GM18507 (cell line): ENCODE results near the gene EFHD2.

Source experiments
- DNase-seq: peaks from one replicate; pipeline ENCODE4 v3.0.0; 2011; ENCODE audit warnings: low read depth; ENCODE audit not compliant: insufficient read length; ENCODE audit errors: extremely low spot score
- FAIRE-seq: peaks from 2 replicates; lab custom pipeline; 2011; peaks lifted over from hg19 to GRCh38; lab: Jason Lieb, UNC

Gene EFHD2

DNA sequence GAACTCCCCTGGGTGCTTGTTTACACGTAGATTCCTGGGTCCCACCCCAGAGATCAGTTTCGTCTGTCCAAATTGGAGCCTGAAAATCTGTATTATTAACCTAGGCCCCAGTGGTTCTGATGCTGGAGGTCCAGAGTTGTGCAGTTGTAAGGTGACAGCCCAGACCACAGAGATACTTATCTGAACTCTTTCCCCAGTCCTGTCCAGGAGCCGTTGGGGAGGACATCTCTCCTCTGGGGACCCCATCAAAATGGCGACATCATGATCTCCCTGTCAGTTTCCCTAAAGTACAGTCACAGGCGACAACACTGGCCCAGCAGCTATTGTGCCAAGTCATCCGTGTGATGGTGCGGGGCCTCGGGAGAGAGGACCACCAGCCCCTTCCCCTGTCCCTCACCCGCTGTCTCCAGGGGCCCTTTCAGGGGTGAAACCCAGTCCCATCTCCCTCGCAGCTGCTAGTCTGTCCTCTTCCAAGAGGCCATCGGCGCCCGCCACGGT, 749 bp upstream of the EFHD2 start:
- FAIRE-seq, result no peak

DNA sequence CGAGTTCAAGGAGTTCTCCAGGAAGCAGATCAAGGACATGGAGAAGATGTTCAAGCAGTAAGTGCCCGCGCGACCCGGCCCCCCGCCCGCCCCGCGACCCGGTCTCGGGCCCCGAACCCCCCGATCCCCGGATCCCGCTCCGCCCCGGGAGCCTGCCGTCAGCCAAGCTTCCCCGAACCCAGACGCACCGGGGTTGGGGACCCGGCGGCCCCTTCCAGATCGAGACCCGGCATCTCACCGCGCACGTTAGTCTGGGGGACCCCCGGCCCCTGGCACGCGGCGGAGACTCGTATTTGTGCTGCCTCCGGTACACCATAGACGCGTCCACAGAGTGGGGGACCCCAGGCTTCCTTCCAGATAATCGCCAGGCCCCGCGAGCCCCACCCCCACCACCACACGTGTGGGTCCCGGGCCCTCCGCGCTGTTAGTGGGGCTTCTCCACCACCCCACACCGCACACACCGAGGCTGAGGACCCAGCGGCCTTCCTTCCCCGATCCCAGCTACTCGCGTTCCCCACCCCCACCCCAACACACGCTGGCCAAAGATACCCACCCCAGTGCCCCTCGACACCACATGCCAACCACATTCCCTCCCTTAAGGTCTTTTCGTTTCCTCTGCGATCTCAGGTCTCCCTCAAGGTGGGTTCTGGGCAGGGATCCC, 665 bp downstream of the EFHD2 start:
- DNase-seq, result no peak
- peak; percentile 51 for FAIRE-seq

More for the DNA sequence above, 749 bp upstream of the EFHD2 start:
- no peak for DNase-seq

DNA sequence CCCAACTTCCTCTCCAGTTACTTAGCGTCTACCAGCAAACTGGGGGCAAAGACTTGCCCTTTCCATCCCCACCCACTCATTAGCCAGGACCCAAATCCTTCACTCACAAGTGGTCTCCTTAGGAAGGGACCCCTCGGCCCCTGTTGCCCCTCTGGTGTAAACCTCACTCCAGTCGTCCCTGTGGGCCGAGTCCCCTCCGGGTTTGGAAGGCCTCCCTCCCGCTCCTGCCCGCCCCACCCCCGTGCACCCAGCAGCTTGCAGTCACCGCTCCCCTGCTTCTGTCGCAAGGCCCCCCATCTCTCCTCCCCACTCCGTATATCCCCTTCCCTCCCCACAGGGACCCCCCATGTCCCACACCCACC, 1.2 kb downstream of the EFHD2 start:
- DNase-seq (no peak), FAIRE-seq (no peak)

DNA sequence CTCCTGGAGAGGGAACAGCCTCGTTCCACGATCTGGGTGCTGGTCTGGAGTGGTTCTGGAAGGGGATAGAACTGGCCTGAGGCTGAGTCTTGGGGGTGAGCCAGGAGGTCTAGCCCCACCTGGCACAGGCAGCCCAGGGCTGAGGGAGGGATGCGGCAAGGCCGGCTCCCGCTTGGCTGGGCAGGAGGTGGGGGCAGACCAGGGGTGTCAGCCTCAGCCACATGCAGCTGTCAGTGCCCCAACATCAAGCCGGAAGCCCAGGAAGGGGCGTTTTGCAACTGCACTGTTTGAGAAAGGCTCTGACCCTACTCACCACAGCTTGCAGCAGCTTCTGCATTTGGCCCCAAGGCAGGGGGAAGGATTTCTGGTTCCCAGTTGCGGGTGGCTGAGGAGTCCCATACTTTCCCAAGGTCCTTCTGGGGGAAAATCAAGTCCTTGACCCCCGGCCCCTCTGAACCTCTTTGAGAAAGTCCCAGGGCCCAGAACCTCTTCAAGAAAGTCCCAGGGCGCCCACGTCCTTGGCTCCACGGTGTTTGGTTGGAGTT, 2.0 kb downstream of the EFHD2 start:
- DNase-seq, result peak; percentile 70
- FAIRE-seq, result peak; percentile 92

DNA sequence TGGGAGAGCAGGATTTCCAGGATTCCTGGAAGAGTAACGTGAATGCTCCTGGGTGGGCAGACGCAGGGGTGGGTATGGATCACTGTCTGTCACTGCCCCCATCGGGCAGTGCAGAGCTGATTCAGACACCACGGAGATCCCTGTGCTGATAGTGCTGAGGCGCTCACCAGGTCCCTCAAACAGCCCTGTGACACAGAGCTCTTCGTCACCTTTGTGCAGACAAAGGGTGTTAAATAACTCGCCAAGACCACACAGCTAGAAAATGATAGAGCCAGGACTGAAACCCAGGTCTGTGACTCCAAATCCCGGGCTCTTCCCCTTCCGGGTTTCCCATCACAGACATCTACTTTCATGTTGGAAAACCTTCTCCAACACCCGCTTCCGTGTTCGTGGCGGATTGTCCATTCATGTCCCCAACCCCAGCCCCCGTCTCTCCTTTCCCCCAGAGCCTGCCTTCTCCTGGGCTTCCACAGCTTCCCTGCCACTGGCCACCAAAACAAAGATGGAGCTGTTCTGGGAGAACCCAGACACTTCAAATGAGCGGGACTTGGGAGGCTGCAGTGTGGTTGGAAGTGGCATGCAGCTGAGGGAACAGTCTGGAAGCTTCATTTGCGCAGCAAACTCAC, 2.6 kb downstream of the EFHD2 start:
- DNase-seq (no peak), FAIRE-seq (peak; percentile 41)

DNA sequence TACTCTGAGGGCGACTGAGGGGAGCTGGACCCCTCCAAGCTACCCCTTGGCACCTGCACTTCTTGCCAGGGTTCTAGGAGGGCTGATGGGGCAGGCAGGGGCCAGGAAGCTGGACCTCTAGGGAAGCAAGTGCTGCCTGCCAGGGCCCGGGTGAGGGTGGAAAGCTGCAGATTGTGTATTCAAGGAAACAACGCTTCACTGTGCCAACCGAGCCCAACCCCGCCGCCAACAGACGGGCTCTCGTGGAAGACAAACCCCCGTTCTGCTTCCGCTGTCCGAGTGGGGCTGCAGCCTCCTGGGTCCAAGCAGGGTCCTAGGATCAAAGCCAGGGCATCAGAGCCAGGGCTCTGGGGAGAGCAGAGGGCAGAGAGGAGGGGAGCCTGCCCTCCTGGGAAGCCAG, 3.2 kb downstream of the EFHD2 start:
- FAIRE-seq (no peak), DNase-seq (no peak)

DNA sequence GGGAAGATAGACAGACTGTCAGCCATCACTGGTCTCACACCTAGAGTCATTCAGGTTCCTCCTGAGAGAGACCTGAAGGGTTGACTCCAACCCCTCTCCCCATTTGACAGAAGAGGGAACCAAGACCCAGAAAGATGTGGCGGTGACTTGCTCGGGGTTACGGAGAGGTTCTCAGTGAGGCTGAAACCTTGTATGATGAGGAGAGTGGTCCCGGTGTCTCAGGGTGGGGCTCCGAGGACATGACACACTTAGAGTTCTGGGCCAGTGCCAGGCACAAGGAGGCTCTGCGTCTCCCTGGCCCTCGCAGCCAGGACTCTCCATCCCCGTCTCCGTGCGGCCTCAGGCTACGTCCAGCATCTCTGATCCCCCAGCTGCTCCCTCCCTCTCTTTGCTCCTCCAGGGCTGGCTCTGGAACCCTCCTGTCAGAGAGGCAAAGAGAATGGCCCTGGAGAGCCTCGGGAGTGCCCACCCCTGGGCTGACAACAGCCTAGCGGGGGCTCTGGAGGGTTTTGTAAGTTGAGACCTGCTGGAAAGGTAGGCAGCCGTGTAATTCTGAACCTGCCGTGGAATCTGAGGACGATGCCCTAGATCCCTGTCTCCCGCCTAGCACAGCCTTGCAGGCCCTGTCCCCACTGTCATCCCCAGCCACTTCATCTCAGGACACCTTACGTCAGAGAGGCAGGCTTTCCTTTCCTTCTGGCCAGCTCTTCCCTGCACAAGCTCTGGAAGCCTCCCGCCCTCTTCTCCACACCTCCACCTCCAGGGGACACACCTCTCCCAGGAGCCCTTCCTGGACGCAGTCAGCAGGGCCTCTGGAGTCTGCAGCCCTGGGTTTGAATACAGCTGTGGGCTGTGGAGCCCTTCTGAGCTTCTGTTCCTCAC, 4.1 kb downstream of the EFHD2 start:
- FAIRE-seq, result no peak

DNA sequence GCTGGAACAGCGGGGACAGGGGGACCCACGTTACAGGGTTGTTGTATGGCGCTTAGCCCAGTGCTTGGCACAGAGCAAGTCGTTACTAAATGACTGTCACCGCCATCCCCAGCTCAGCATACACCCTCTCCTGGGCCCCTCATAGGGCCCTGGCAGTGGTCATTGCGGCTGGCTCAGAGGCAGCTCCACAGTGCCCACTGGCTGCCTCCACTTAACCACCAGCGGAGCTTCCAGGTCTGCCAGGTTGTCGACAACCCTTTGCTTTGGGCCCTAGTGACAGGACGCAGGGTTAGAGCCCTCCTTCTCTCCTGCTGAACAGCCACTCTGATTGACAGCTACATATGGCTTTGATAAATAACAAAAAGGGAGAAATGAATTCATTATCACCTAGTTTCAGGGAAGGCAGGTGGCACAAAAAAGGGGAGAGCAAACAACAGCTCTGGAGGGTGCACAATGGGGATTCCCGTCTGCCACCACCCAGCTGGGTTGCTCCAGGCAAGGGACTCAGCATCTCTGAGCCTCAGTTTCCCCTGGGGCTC, 4.8 kb downstream of the EFHD2 start:
- FAIRE-seq, result no peak
- no peak for DNase-seq

More for the DNA sequence above, 4.1 kb downstream of the EFHD2 start:
- no peak for DNase-seq

DNA sequence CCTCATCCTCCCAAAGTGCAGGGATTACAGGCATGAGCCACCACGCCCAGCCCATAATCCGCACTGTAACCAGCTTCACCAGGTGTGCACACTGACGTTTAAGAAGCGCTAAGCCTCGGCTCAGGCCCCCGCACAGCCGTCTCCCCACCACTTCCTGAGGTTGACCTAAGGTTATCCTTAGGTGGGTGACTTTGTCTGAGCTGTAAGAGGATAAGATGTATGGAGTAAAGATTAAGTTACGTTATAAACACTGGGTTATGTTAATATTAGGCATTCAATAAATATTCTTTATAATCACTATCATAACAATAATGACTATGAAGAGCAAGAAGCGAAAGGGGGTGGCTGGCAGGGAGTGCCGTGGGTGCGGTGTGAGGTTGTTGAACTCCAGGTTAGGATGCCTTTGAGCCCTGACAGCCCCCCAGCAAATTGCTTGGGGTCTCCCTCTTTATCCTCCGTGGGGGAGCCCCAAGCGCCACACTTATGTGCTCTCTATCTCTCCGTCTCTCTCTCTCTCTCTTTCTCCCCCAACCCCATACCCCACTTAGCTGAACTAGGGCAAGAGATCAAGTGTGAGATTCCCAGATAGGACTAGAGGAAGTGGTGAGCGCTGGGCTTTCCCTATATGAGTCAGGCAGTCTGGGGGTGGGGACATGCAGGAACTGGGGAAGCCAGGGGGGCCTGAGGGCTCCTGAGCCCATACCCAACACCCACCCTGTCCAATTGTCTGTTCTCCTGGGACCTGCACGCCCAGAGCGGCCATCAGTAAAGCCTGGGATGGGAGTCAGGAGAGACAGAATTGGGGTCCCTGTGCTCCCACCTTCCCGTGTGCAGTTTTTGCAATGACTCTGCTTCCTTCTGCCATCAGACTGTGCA, 7.6 kb downstream of the EFHD2 start:
- DNase-seq (no peak), FAIRE-seq (peak; percentile 90)

DNA sequence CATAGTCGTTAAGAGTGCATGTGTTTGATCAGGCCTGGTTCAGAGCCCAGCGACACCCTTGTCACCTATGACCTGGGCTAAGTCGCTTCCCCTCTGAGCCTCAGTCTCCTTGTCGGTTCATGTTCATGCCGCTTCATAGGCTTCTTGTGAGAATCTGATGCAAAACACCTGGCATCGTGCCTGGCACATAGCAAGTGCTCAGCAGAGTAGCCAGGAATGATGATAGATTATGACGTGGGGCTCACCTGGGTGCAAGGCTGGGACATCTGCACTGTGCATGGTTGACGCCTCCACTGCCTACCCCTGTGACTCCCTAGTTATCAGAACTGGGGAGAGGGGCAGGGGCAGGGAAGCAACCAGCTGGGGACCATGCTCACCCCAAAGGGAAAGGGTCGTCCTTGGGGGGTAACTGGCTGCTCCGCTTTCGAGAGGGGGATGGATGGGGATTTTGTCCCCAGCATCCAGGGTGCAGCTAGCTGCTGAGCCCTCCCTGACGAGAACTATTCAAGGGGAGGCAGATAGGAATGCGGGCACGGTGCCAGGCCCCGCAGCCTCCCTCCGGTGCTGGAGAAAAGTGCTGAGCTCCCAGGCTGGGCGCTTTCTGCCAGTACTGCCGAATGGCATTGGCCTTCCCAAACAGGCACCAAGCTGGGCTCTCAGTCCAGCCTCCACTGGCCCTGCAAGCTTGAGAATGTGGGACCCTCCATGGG, 9.3 kb downstream of the EFHD2 start:
- FAIRE-seq, result no peak
- no peak for DNase-seq

DNA sequence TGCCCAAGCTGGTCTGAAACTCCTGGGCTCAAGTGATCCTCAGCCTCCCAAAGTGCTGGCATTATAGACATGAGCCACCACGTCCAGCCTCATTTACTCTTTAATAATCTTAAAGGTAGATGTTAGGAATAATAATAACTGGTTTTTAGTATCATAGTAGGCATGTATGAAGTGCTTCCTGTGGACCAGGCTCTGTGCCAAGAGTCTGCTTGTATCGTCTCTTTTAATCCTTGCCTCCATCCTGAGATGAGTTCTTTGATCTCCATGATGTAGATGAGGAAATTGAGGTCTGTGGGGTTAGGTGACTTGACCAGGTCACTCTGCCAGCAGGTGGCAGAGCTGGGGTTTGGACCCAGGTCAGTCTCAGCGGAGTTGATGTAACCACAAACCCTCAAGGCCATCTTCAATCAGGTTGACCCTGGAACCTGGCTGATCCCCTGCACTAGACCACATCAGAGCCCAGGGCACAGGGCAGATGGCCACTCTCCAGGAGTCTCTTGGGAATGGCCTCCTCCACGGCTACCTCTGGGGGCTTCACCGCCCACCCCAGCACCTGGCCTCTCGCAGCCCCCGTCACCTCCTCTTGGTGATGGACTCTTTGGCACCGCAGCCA, 11.3 kb downstream of the EFHD2 start:
- FAIRE-seq (no peak), DNase-seq (no peak)

DNA sequence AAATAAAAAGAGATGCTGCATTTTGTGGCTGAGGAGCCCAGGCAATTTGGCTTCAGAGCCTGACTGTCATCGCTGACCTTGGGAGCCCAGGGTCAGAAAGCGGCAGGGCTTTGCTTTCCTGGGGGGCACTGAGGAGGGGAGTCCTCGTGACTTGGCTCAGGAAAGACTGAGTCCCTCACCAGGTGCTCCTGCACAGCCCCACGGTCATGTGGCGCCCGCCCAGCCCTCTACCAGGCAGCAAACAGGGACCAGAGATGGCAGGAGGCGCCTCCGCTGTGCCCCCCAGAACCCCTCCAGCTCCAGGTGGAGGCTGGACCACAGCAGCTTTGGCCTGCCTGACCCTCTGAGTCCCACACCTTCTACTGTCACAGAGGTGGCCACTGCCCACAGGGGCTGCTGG, 13.2 kb downstream of the EFHD2 start:
- DNase-seq, result no peak
- no peak for FAIRE-seq

DNA sequence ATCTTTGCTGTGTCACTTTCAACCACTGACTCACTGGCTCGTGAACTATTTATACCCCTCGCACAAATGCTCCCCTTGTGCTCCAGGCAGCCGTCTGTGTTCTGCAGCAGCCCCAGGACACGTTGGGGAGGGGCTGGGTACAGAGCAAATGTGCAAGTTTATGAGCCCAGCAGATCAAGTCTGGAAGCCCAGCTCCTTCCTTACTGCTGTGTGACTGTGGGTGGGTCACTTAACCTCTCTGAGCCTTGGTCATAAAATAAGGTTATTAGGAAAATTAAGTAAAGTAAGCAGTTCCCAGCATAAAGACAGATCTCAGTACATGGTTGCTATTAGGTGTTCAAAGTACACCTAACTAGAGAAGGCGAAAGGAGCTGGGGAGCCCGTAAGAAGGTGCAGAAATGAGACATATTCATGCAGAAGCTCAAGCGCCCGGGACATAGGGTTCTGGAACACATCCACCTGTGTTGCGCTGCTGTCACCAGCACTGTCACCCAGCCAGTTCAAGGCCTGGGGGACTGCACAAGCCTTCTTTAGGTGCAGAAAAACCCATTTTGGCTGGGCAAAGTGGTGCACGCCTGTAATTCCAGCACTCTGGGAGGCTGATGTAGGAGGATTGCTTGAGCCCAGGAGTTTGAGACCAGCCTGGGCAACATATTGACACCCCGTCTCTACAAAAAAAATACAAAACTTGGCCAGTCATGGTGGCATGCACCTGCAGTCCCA, 13.8 kb downstream of the EFHD2 start:
- FAIRE-seq (no peak), DNase-seq (no peak)

DNA sequence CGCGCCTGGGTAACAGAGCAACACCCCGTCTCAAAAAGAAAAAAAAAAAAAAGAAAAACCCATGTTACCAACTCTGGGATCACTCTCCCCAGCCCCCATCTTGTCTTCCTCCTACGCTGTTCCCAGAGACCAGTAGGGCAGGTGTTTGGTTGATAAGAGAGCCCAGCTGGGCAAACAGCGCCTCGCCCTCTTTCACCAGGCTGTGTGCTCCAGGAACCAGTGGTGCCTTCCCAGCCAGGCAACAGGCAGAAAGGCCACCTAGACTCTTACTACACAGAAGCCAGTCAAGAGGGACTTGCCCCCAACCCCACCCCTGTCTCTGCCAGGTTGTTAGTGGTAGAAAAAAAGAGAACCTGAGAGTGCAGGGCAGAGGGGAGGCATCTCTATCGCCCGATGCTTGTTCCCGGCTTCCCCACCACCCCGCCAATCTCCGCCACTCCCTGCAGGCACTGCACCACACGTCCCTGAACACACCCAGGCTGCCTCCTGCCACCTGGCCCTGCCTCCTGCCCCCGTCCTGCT, 14.5 kb downstream of the EFHD2 start:
- FAIRE-seq, result no peak
- no peak for DNase-seq

DNA sequence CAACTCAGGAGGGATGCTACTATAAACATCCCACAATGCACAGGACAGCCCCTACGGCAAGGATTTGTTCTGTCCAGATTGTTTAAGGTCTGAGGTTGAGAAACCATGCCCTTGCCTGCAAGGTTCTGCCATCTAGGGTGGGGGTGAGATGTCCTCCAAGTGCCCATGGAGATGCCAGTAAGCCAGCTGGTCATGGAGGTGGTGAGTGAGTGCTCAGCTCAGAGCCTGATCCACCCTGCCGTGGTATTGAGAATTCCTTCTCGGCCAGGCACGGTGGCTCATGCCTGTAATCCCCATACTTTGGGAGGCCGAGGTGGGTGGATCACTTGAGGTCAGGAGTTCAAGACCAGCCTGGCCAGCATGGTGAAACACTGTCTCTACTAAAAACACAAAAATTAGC, 15.3 kb downstream of the EFHD2 start:
- FAIRE-seq, result no peak
- DNase-seq, result no peak

DNA sequence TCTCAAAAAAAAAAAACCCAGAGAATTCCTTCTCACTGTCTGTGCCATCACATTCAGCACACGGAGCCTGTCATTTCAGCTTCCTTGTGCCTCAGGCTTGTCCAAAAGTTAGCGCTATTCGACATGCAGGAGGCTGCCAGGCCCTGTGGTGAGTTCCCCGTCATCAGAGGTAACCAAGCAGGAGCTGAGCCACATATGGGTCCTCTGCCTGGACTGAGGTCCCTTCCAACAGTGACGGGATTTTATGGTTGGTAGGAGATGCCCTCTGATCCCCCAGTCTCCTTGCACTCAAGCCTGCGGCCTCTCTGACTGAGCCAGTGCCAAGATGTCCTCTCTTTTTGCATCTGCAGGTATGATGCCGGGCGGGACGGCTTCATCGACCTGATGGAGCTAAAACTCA, 15.8 kb downstream of the EFHD2 start:
- FAIRE-seq (no peak), DNase-seq (no peak)

DNA sequence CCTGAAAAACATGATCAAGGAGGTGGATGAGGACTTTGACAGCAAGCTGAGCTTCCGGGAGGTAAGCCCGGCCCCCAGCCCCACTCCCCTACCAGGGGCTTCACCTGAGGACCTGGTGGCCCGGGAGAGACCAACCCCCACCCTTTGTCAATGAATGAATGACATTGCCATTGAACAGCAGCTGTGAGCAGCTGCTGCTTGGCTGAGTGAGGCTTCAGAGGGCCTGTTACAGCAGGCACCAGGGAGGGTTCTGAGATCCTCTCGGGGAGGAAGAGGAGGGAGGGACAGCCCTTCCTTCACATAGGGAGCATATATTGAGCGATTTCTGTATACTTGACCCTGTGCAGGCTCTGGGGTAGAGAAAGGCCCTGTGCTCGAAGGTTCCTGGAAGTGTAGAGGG, 16.3 kb downstream of the EFHD2 start:
- no peak for FAIRE-seq

More for the DNA sequence above, 16.3 kb downstream of the EFHD2 start:
- no peak for DNase-seq
